ENCODE measurements around the gene ZSWIM6. TPM values are rescaled to one million over a fixed set of nuclear protein-coding genes. Genes with fewer than 3 reads are reported as not detected.

The ZSWIM6 gene
- total RNA-seq, 6 experiments from 2014 or later: 9.7 to 13.5 (median 11.7) TPM

DNA sequence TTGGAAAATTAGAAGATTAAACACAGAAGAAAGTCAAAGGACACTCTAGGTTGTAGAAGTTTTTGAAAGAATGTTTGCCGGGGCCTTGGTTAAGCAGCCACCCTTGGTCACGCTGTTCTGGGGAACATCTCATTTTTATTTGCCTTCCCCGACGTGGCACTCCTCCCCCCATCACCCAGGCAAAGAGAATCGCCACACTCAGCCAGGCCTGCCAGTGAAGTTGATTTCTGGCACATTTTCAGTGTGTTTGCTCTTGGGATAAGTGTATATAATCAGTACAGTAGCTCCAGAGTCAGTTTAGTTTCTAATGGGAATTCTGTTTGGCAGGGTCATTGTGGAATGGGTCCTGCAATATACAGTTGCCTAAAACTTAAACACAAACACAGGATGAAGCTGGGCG, 243.5 kb downstream of the ZSWIM6 start:
- H3K27me3 Mint-ChIP-seq (ENCODE audit: insufficient read depth): no peaks in the 10 kb centered on the region
- peaks cover 9% of the 10 kb centered on the region for H3K4me1 Mint-ChIP-seq (ENCODE audit: low read depth)
- no peaks in the 10 kb centered on the region for H3K36me3 Mint-ChIP-seq (ENCODE audit: low read depth)
- no peak for DNase-seq
- TF ChIP-seq, protein P1, sequence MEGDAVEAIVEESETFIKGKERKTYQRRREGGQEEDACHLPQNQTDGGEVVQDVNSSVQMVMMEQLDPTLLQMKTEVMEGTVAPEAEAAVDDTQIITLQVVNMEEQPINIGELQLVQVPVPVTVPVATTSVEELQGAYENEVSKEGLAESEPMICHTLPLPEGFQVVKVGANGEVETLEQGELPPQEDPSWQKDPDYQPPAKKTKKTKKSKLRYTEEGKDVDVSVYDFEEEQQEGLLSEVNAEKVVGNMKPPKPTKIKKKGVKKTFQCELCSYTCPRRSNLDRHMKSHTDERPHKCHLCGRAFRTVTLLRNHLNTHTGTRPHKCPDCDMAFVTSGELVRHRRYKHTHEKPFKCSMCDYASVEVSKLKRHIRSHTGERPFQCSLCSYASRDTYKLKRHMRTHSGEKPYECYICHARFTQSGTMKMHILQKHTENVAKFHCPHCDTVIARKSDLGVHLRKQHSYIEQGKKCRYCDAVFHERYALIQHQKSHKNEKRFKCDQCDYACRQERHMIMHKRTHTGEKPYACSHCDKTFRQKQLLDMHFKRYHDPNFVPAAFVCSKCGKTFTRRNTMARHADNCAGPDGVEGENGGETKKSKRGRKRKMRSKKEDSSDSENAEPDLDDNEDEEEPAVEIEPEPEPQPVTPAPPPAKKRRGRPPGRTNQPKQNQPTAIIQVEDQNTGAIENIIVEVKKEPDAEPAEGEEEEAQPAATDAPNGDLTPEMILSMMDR (IDR thresholded peaks at IDR 0.05): no peak
- H3K4me3 Mint-ChIP-seq: no peak overlapping the region
- no peaks in the 10 kb centered on the region for H3K9me3 Mint-ChIP-seq
- peak overlapping the region; percentile 38; the same call in 1 of the 2 replicates for H3K27ac Mint-ChIP-seq

DNA sequence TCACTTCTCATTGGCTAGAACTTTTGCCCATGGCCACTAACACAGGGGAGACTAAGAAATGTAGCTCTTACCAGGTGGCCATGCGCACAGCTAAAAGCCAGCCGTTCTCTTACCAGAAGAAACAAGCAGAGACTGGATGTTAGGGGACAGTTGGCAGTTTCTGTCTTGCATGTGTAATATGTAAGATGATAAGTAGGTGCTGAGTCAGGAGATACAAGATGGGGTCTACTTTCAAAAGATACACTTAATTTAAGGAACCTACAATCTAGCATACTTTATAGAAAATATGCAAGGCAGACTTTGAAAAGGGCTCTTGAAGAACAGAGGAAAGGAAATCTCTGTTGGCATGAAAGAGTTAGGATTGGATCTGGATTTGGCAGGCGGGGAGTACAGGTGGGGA, 244.5 kb downstream of the ZSWIM6 start:
- H3K4me1 Mint-ChIP-seq (ENCODE audit: low read depth): peaks cover 9% of the 10 kb centered on the region
- TF ChIP-seq, protein P1 (IDR thresholded peaks at IDR 0.05): no peak
- no peaks in the 10 kb centered on the region for H3K9me3 Mint-ChIP-seq
- H3K4me3 Mint-ChIP-seq: no peak overlapping the region
- no peaks in the 10 kb centered on the region for H3K27me3 Mint-ChIP-seq (ENCODE audit: insufficient read depth)
- DNase-seq: no peak
- H3K27ac Mint-ChIP-seq: no peak overlapping the region
- H3K36me3 Mint-ChIP-seq (ENCODE audit: low read depth): no peaks in the 10 kb centered on the region

DNA sequence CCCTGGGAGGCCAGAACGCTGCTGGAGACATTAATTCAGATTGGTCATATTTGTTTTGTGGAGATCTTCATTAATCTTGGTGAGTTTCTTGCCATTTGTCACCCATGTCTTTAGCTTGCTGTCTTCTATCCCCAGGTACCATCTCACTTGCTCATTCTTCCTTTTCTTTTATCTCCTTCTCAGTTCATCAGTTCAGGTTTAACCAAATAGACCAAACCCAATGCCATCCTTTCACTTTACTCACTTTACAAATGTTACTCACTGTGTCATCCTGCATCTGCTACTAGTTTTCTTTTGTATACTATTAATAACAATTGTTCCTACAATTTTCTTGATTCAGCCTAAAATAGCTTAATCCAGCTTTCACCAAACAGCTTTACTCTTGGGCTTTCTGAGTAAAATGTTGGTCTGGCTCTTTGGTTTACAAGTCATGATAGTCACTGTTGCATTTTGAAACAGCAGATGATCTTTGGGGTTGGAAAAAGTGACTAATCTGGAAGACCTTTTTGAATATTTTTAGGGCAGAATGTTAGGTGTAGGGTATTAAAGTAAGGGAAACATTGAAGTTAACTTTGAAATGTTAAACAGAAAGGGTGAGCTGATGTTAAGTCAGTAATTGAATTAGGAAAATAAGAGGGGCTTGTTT, 246.9 kb downstream of the ZSWIM6 start:
- no peak for DNase-seq
- Mint-ChIP-seq H3K36me3 (ENCODE audit: low read depth) (no peaks in the 10 kb centered on the region), H3K4me1 (ENCODE audit: low read depth) (peaks cover 9% of the 10 kb centered on the region), H3K9me3 (no peaks in the 10 kb centered on the region), H3K27ac (no peak overlapping the region), H3K27me3 (ENCODE audit: insufficient read depth) (peaks cover 3% of the 10 kb centered on the region; the same call in 1 of the 2 replicates), H3K4me3 (no peak overlapping the region)
- TF ChIP-seq, protein P1 (IDR thresholded peaks at IDR 0.05): no peak

DNA sequence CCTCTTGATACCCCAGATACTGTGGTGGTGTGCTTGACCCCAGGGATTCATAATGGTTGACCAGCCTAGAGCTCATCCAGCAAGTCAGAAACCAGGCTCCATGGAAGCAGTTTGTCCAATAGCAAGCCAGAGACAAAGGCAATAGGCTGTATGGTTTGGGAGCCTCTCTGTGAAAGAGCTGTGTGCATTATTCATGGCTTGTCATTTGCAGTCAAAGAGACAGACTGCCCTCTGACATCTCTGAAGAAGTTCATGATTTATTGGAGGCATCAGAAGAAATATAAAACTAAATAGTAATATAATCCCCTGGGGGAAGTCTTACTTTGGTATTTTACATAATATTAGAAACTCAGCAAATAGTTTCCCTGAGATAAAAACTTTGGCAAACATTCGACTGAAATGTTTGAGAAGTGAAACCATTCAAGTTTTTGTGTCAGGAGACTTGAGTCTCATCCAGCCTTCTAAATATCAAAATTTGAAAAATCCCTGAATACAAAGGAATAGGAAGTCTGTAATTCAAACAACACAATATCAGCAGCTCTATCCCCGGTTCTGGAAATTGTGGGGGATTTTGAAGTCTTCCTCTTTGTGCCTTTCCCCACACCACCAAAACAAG, 250.3 kb downstream of the ZSWIM6 start:
- no peaks in the 10 kb centered on the region for H3K36me3 Mint-ChIP-seq (ENCODE audit: low read depth)
- DNase-seq: no peak
- H3K4me1 Mint-ChIP-seq (ENCODE audit: low read depth): no peaks in the 10 kb centered on the region
- H3K9me3 Mint-ChIP-seq: peaks cover 1% of the 10 kb centered on the region; the same call in 1 of the 2 replicates
- no peak overlapping the region for H3K4me3 Mint-ChIP-seq
- peaks cover 13% of the 10 kb centered on the region; the same call in 1 of the 2 replicates for H3K27me3 Mint-ChIP-seq (ENCODE audit: insufficient read depth)
- TF ChIP-seq, protein P1 (IDR thresholded peaks at IDR 0.05): no peak
- H3K27ac Mint-ChIP-seq: no peak overlapping the region

DNA sequence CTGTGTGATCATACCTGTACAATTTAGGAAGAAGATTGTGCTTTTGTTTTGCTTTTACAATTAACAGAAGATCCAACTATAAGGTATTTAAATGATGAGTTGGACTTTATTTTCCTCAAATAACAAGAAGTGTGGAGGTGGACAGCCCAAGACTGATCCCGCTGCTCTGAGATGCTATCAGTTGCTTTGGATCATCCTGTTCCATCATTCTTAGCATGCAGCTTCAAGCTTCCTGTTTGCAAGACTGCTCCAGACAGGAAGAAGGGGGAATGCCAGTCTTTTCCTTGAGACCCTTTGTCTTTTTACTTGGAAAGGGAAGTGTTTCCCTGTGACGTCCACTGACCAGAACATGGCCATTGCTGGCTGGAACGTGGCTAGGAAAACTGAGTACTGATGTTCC, 250.8 kb downstream of the ZSWIM6 start:
- Mint-ChIP-seq H3K9me3 (peaks cover 5% of the 10 kb centered on the region; the same call in 1 of the 2 replicates), H3K36me3 (ENCODE audit: low read depth) (no peaks in the 10 kb centered on the region), H3K4me1 (ENCODE audit: low read depth) (no peaks in the 10 kb centered on the region), H3K4me3 (no peak overlapping the region), H3K27ac (no peak overlapping the region), H3K27me3 (ENCODE audit: insufficient read depth) (peaks cover 13% of the 10 kb centered on the region; the same call in 1 of the 2 replicates)
- DNase-seq: no peak
- TF ChIP-seq, protein P1 (IDR thresholded peaks at IDR 0.05): no peak
